ENCODE results near the gene KCTD17.

Gene KCTD17

DNA sequence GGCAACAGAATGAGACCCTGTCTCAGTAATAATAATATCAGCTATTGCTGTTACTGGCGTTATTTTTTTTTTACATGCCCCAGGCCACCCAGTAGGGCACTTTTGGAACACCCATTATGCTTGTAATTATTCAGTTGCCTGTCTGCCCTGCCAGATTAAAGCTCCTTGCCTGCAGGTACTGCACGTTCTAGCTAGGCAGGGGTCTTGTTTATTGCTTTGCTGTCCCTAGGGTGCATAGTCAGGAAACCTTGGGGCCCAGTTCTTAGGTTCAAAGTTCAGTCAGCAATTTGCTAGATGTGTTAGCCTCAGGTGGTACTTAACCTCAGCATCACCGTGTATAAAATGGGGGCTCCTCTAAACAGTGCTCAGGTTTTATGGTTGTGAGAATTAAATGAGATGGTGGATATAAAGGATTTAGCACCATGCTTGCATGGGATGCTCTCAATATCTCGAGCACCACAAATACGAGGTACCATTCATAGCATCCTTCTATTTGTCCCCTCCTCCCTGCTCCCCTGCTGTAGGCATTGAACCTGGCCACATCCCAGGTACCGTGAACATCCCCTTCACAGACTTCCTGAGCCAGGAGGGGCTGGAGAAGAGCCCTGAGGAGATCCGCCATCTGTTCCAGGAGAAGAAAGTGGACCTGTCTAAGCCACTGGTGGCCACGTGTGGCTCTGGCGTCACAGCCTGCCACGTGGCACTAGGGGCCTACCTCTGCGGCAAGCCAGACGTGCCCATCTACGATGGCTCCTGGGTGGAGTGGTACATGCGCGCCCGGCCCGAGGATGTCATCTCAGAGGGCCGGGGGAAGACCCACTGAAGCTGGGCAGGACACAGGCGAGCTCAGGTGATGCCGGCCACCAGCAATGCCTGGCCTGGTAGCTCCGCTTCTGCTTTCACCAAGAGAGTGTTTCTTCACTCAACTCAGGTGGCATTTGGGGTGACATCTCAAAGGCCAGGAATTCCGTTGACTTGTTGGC, 22.6 kb upstream of the KCTD17 start:
- TF ChIP-seq, protein P1, sequence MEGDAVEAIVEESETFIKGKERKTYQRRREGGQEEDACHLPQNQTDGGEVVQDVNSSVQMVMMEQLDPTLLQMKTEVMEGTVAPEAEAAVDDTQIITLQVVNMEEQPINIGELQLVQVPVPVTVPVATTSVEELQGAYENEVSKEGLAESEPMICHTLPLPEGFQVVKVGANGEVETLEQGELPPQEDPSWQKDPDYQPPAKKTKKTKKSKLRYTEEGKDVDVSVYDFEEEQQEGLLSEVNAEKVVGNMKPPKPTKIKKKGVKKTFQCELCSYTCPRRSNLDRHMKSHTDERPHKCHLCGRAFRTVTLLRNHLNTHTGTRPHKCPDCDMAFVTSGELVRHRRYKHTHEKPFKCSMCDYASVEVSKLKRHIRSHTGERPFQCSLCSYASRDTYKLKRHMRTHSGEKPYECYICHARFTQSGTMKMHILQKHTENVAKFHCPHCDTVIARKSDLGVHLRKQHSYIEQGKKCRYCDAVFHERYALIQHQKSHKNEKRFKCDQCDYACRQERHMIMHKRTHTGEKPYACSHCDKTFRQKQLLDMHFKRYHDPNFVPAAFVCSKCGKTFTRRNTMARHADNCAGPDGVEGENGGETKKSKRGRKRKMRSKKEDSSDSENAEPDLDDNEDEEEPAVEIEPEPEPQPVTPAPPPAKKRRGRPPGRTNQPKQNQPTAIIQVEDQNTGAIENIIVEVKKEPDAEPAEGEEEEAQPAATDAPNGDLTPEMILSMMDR (IDR thresholded peaks at IDR 0.05; ENCODE audit: insufficient read depth, low read length) = no peak
- no peak for TF ChIP-seq SPI1 (IDR thresholded peaks at IDR 0.05; ENCODE audit: borderline replicate concordance, low read depth)
- TF ChIP-seq GABPA (IDR thresholded peaks at IDR 0.05; ENCODE audit: low read depth) = no peak
- no peak for TF ChIP-seq POLR2AphosphoS5 (IDR thresholded peaks at IDR 0.05; ENCODE audit: low read depth)
- TF ChIP-seq, protein P2, sequence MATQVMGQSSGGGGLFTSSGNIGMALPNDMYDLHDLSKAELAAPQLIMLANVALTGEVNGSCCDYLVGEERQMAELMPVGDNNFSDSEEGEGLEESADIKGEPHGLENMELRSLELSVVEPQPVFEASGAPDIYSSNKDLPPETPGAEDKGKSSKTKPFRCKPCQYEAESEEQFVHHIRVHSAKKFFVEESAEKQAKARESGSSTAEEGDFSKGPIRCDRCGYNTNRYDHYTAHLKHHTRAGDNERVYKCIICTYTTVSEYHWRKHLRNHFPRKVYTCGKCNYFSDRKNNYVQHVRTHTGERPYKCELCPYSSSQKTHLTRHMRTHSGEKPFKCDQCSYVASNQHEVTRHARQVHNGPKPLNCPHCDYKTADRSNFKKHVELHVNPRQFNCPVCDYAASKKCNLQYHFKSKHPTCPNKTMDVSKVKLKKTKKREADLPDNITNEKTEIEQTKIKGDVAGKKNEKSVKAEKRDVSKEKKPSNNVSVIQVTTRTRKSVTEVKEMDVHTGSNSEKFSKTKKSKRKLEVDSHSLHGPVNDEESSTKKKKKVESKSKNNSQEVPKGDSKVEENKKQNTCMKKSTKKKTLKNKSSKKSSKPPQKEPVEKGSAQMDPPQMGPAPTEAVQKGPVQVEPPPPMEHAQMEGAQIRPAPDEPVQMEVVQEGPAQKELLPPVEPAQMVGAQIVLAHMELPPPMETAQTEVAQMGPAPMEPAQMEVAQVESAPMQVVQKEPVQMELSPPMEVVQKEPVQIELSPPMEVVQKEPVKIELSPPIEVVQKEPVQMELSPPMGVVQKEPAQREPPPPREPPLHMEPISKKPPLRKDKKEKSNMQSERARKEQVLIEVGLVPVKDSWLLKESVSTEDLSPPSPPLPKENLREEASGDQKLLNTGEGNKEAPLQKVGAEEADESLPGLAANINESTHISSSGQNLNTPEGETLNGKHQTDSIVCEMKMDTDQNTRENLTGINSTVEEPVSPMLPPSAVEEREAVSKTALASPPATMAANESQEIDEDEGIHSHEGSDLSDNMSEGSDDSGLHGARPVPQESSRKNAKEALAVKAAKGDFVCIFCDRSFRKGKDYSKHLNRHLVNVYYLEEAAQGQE (IDR thresholded peaks at IDR 0.05; ENCODE audit: insufficient replicate concordance, low read depth) = no peak
- DNase-seq (ENCODE audit: low read depth in 1 of 2, low spot score in 1 of 2) = no peak
- Histone ChIP-seq H3K27me3 (ENCODE audit: insufficient read depth, poor library complexity, severe bottlenecking) (no peaks in the 10 kb centered on the region), H3K27ac (replicated peaks) (no peak overlapping the region), H3K4me3 (replicated peaks; ENCODE audit: insufficient read depth, low read length) (no peak overlapping the region)

DNA sequence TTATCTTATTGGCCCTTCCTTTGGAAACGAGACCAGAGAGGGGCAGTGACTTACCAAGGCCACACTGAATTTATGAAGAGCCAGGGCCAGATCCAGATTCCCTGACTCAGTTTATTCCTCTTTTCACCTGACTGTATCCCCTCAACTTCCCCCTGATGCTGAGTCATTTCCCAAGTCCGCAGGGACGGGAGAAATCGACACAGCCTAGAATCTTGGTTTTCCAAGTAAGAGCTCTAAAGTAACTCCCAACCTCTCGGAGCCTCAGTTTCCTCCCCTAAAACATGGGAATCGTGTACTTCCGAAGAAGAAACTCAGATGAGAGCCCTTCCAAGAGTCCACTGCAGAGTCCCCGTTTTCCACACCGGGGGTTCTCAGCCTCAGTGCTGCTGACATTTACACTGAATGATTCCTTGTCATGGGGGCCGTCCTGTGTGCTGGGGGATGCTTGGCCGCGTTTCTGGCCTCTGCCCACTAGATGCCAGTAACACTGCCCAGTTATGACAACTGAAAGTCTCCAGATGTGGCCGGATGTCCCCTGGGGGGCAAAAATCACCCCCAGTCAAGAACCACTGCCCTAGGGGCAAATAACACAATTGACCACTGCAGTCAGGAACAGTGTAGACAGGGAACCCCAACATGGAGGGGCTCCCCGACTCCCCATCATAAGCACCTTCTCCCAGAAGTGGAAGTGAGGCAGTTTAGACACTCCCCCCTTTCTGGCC, 20.8 kb upstream of the KCTD17 start:
- no peak for DNase-seq (ENCODE audit: low read depth in 1 of 2, low spot score in 1 of 2)
- no peak for TF ChIP-seq GABPA (IDR thresholded peaks at IDR 0.05; ENCODE audit: low read depth)
- no peak for TF ChIP-seq SPI1 (IDR thresholded peaks at IDR 0.05; ENCODE audit: borderline replicate concordance, low read depth)
- no peak for TF ChIP-seq POLR2AphosphoS5 (IDR thresholded peaks at IDR 0.05; ENCODE audit: low read depth)
- TF ChIP-seq, protein P2 (IDR thresholded peaks at IDR 0.05; ENCODE audit: insufficient replicate concordance, low read depth) = no peak
- TF ChIP-seq, protein P1 (IDR thresholded peaks at IDR 0.05; ENCODE audit: insufficient read depth, low read length) = no peak
- no peak overlapping the region for H3K27ac ChIP-seq (replicated peaks)
- H3K27me3 ChIP-seq (ENCODE audit: insufficient read depth, poor library complexity, severe bottlenecking) = no peaks in the 10 kb centered on the region
- H3K4me3 ChIP-seq (replicated peaks; ENCODE audit: insufficient read depth, low read length) = no peak overlapping the region

DNA sequence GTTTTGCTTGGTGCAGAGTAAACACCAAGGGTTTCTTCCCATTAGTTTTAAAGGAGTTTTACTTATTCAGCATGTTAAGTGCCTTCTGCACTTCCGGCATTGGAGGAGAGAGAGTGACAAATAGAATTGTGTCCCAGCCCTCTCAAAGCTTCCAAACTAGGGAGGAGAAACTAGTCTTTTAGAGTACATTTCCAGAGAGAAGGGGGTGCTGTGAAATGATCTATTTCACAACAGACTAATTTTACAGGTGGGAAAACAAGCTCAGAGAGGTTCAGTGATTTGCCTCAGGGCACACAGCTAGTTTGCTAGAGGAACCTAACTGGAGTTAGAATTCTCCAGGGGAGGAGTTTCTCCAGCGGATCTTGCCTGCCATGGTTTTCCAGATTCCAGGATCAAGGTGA, 19.4 kb upstream of the KCTD17 start:
- H3K27ac ChIP-seq (replicated peaks) = peak overlapping the region; percentile 47
- no peak for TF ChIP-seq SPI1 (IDR thresholded peaks at IDR 0.05; ENCODE audit: borderline replicate concordance, low read depth)
- TF ChIP-seq GABPA (IDR thresholded peaks at IDR 0.05; ENCODE audit: low read depth) = no peak
- TF ChIP-seq, protein P2 (IDR thresholded peaks at IDR 0.05; ENCODE audit: insufficient replicate concordance, low read depth) = no peak
- TF ChIP-seq POLR2AphosphoS5 (IDR thresholded peaks at IDR 0.05; ENCODE audit: low read depth) = no peak
- TF ChIP-seq, protein P1 (IDR thresholded peaks at IDR 0.05; ENCODE audit: insufficient read depth, low read length) = no peak
- H3K27me3 ChIP-seq (ENCODE audit: insufficient read depth, poor library complexity, severe bottlenecking) = no peaks in the 10 kb centered on the region
- no peak for DNase-seq (ENCODE audit: low read depth in 1 of 2, low spot score in 1 of 2)
- H3K4me3 ChIP-seq (replicated peaks; ENCODE audit: insufficient read depth, low read length) = no peak overlapping the region

All from HL-60 (cell line).